Sigmoid colon (tissue), 4 donors: ENCODE results near the gene HNRNPL.

ENCODE experiments used
- POLR2A ChIP-seq, 2 donors: fragments of 450-650 bp; IDR thresholded peaks; one replicate each; pipeline ENCODE4 v1.6.1; 2016; ENCODE audit warnings: antibody characterized with exemption in 2 of 2, mild to moderate bottlenecking in 2 of 2, moderate library complexity in 2 of 2
- POLR2AphosphoS5 ChIP-seq, 4 donors: sonication (generic); formaldehyde crosslinking; IDR thresholded peaks; one replicate each; pipeline ENCODE4 v1.6.1; 2017; ENCODE audit warnings: antibody characterized with exemption in 4 of 4

DNA sequence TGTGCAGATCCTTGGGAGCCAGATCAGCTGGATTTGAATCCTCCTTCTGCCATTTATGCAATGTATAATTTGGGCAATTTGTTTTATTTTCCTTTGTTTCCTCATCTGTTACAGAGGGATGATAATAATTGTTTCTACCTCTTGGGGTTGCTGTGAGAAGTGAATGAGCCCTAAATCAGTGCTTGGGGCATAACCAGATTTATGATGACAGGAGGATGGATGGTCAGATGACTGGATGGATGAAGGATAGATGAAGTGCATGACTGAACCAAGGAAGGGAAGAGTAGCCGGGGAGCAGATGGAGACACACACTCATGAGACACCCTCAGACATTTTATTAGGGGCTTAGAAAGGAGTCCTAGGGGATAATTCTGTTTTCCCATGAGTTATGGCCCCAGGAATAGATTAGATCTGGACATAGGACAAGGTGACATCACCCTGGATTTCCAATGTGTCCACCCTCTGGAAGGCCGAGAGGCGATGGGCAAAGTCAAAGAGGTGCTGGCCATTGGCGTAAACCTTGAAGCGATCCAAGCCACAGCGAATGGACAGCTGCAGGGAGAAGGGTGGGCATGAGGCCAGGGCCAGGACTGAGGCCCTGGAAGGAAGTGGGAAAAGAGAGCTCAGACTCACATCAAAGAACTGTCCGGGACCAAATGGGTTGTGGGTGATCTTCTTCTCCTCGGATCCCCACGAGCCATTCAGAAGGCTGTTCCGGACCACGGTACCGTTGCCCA, 48.3 kb downstream of the HNRNPL start:
- TF ChIP-seq POLR2AphosphoS5 (IDR thresholded peaks at IDR 0.05) (no peak), POLR2A (IDR thresholded peaks at IDR 0.05) (no peak)
